Cardiac muscle cell (in vitro differentiated cells and primary cell): Measurements from ENCODE around the gene ABHD1. TPM values are rescaled to one million over a fixed set of nuclear protein-coding genes. Genes with fewer than 3 reads are reported as not detected.

Source experiments
- DNase-seq, 2 donors: peaks; one replicate each; pipeline versions ENCODE4 v3.0.0 to v3.0.0-alpha.2; 2010 to 2017; ENCODE audit warnings: low read depth in 1 of 2, low spot score in 1 of 2
- H3K27ac ChIP-seq: fragments of 200-600 bp; sonication (generic); 2 replicates; pipeline ENCODE4 v1.5.1; 2016
- H3K27me3 ChIP-seq: fragments of 200-600 bp; sonication (generic); 2 replicates; pipeline ENCODE4 v1.6.0; 2016; ENCODE audit warnings: control low read depth
- H3K36me3 ChIP-seq: fragments of 200-600 bp; sonication (generic); 2 replicates; pipeline ENCODE4 v1.5.1; 2016; ENCODE audit warnings: control low read depth
- H3K4me1 ChIP-seq: fragments of 200-600 bp; sonication (generic); 2 replicates; pipeline ENCODE4 v1.8.1; 2017; ENCODE audit warnings: low read depth, mild to moderate bottlenecking, mixed run types
- H3K4me3 ChIP-seq: fragments of 200-600 bp; sonication (generic); 2 replicates; pipeline ENCODE4 v1.5.1; 2016; ENCODE audit warnings: mild to moderate bottlenecking
- H3K9me3 ChIP-seq: fragments of 200-600 bp; sonication (generic); 2 replicates; pipeline ENCODE4 v1.5.1; 2017; ENCODE audit warnings: low read depth, mild to moderate bottlenecking, control low read depth
- CTCF ChIP-seq: IDR thresholded peaks from 2 replicates; pipeline ENCODE4 v1.5.1; 2012; ENCODE audit warnings: low read depth, mild to moderate bottlenecking, low read length
- polyA plus RNA-seq: library from polyadenylated mRNA; unstranded; fragments of >200 nt; fragmentation: Nextera tagmentation; extraction: Ambion mirVana; gene quantifications from 2 replicates; pipeline ENCODE4 v1.2.1, GENCODE V29; 2016
- total RNA-seq: library from RNA; depleted of rRNA; stranded (reverse); fragments of >200 nt; gene quantifications from 2 replicates; pipeline ENCODE4 v1.2.3, GENCODE V29; 2016

Gene ABHD1
- total and polyA plus RNA-seq, 2 experiments from 2014 or later = 0.27 to 2.0 TPM

- DNase-seq = no peak
- Histone ChIP-seq H3K4me3 (no peak overlapping the region), H3K27me3 (no peaks in the 10 kb centered on the region), H3K4me1 (peaks cover 5% of the 10 kb centered on the region), H3K9me3 (no peaks in the 10 kb centered on the region), H3K36me3 (no peaks in the 10 kb centered on the region), H3K27ac (no peak overlapping the region)
- no peak for TF ChIP-seq CTCF
Measured at GRCh38 chr2:27136751-27137150, 13.1 kb downstream of the ABHD1 start.

- H3K4me3 ChIP-seq = no peak overlapping the region
- no peaks in the 10 kb centered on the region for H3K36me3 ChIP-seq
- H3K27me3 ChIP-seq = no peaks in the 10 kb centered on the region
- no peak for TF ChIP-seq CTCF
- H3K27ac ChIP-seq = no peak overlapping the region
- no peaks in the 10 kb centered on the region for H3K9me3 ChIP-seq
- H3K4me1 ChIP-seq = peaks cover 5% of the 10 kb centered on the region
- no peak for DNase-seq
Measured at GRCh38 chr2:27137322-27137935, 13.8 kb downstream of the ABHD1 start.

GRCh38 chr2:27138111-27138510 lies 14.5 kb downstream of the ABHD1 start:
- Histone ChIP-seq H3K4me1 (peaks cover 5% of the 10 kb centered on the region), H3K36me3 (no peaks in the 10 kb centered on the region), H3K27ac (no peak overlapping the region), H3K27me3 (peaks cover 5% of the 10 kb centered on the region), H3K9me3 (no peaks in the 10 kb centered on the region), H3K4me3 (no peak overlapping the region)
- DNase-seq = no peak
- no peak for TF ChIP-seq CTCF

GRCh38 chr2:27139310-27139709 lies 15.7 kb downstream of the ABHD1 start, which contains the start of gene PRR30:
Gene PRR30, minus strand, starts transcription at chr2:27139410. Its CDS starts 1,081 bp downstream, at chr2:27138329.
- DNase-seq = no peak

GRCh38 chr2:27143285-27143684 lies 19.7 kb downstream of the ABHD1 start:
- DNase-seq = no peak
- no peak for TF ChIP-seq CTCF
- H3K36me3 ChIP-seq = no peaks in the 10 kb centered on the region
- no peak overlapping the region for H3K4me3 ChIP-seq
- H3K27ac ChIP-seq = no peak overlapping the region
- peaks cover 9% of the 10 kb centered on the region for H3K27me3 ChIP-seq
- no peaks in the 10 kb centered on the region for H3K9me3 ChIP-seq
- H3K4me1 ChIP-seq = no peaks in the 10 kb centered on the region

More at GRCh38 chr2:27139310-27139709, 15.7 kb downstream of the ABHD1 start, which contains the start of gene PRR30:
- H3K9me3 ChIP-seq = no peaks in the 10 kb centered on the region
- no peaks in the 10 kb centered on the region for H3K36me3 ChIP-seq
- no peak for TF ChIP-seq CTCF
- no peak within 1 kb of the TSS for H3K4me3 ChIP-seq
- no peaks in the 10 kb centered on the region for H3K4me1 ChIP-seq
- no peak within 1 kb of the TSS for H3K27ac ChIP-seq
- H3K27me3 ChIP-seq = peaks cover 9% of the 10 kb centered on the region
